Measurements from ENCODE around the gene EIF1. TPM values are rescaled to one million over a fixed set of nuclear protein-coding genes. Genes with fewer than 3 reads are reported as not detected.

EIF1 gene
- total RNA-seq, 1 experiment from 2014 or later: 172 TPM

GRCh38 chr17:41689497-41690299 is 1.0 kb downstream of the EIF1 start:
- Histone ChIP-seq H3K27ac (ENCODE audit: low read length) (peak overlapping the region; percentile 86), H3K9me2 (replicated peaks; ENCODE audit: insufficient read depth, low read length) (no peaks in the 10 kb centered on the region), H3K4me2 (ENCODE audit: low read depth, low read length, poor library complexity, severe bottlenecking) (peak overlapping the region; percentile 75), H3K27me3 (ENCODE audit: low read length) (no peaks in the 10 kb centered on the region), H3K36me3 (ENCODE audit: insufficient read depth, low read length) (peaks cover 35% of the 10 kb centered on the region), H3K79me2 (ENCODE audit: low read length) (peaks cover 16% of the 10 kb centered on the region), H3K4me1 (ENCODE audit: low read length) (peaks cover 14% of the 10 kb centered on the region), H3K9me3 (ENCODE audit: low read length) (no peaks in the 10 kb centered on the region), H3K4me3 (ENCODE audit: low read length) (peak overlapping the region; percentile 93), H4K20me1 (ENCODE audit: insufficient read depth, low read depth, low read length) (peaks cover 29% of the 10 kb centered on the region), H3K9ac (ENCODE audit: low read length) (peak overlapping the region; percentile 93), H2AFZ (ENCODE audit: low read length) (no peak overlapping the region)
- peak; percentile 76 for DNase-seq

- Histone ChIP-seq H3K9ac (ENCODE audit: low read length) (peak overlapping the region; percentile 93; the same call in 1 of the 2 replicates), H3K36me3 (ENCODE audit: insufficient read depth, low read length) (peaks cover 35% of the 10 kb centered on the region), H3K79me2 (ENCODE audit: low read length) (peaks cover 16% of the 10 kb centered on the region), H2AFZ (ENCODE audit: low read length) (no peak overlapping the region), H3K9me3 (ENCODE audit: low read length) (no peaks in the 10 kb centered on the region), H3K4me2 (ENCODE audit: low read depth, low read length, poor library complexity, severe bottlenecking) (peak overlapping the region; percentile 75), H3K4me3 (ENCODE audit: low read length) (peak overlapping the region; percentile 93), H3K27me3 (ENCODE audit: low read length) (no peaks in the 10 kb centered on the region), H3K27ac (ENCODE audit: low read length) (peak overlapping the region; percentile 86; the same call in 1 of the 2 replicates), H3K4me1 (ENCODE audit: low read length) (peaks cover 14% of the 10 kb centered on the region), H3K9me2 (replicated peaks; ENCODE audit: insufficient read depth, low read length) (no peaks in the 10 kb centered on the region), H4K20me1 (ENCODE audit: insufficient read depth, low read depth, low read length) (peaks cover 29% of the 10 kb centered on the region)
- DNase-seq: no peak
Measured at GRCh38 chr17:41690497-41690896, 1.8 kb downstream of the EIF1 start.

- Histone ChIP-seq H3K4me3 (ENCODE audit: low read length) (no peak overlapping the region), H3K36me3 (ENCODE audit: insufficient read depth, low read length) (peaks cover 35% of the 10 kb centered on the region), H3K4me2 (ENCODE audit: low read depth, low read length, poor library complexity, severe bottlenecking) (no peak overlapping the region), H3K79me2 (ENCODE audit: low read length) (peaks cover 16% of the 10 kb centered on the region), H2AFZ (ENCODE audit: low read length) (no peak overlapping the region), H3K27ac (ENCODE audit: low read length) (no peak overlapping the region), H3K9me3 (ENCODE audit: low read length) (no peaks in the 10 kb centered on the region), H4K20me1 (ENCODE audit: insufficient read depth, low read depth, low read length) (peaks cover 29% of the 10 kb centered on the region), H3K9ac (ENCODE audit: low read length) (no peak overlapping the region), H3K4me1 (ENCODE audit: low read length) (peaks cover 14% of the 10 kb centered on the region), H3K27me3 (ENCODE audit: low read length) (no peaks in the 10 kb centered on the region), H3K9me2 (replicated peaks; ENCODE audit: insufficient read depth, low read length) (no peaks in the 10 kb centered on the region)
- no peak for DNase-seq
Measured at GRCh38 chr17:41691031-41691777, 2.5 kb downstream of the EIF1 start.

- DNase-seq: peak; percentile 51
- Histone ChIP-seq H2AFZ (ENCODE audit: low read length) (no peak overlapping the region), H3K9me2 (replicated peaks; ENCODE audit: insufficient read depth, low read length) (no peaks in the 10 kb centered on the region), H3K27me3 (ENCODE audit: low read length) (no peaks in the 10 kb centered on the region), H3K4me1 (ENCODE audit: low read length) (peaks cover 8% of the 10 kb centered on the region), H3K4me2 (ENCODE audit: low read depth, low read length, poor library complexity, severe bottlenecking) (no peak overlapping the region), H3K36me3 (ENCODE audit: insufficient read depth, low read length) (peaks cover 35% of the 10 kb centered on the region), H3K9ac (ENCODE audit: low read length) (no peak overlapping the region), H3K27ac (ENCODE audit: low read length) (no peak overlapping the region), H3K79me2 (ENCODE audit: low read length) (peaks cover 16% of the 10 kb centered on the region), H4K20me1 (ENCODE audit: insufficient read depth, low read depth, low read length) (peaks cover 29% of the 10 kb centered on the region), H3K9me3 (ENCODE audit: low read length) (no peaks in the 10 kb centered on the region), H3K4me3 (ENCODE audit: low read length) (no peak overlapping the region)
Measured at GRCh38 chr17:41692722-41693521, 4.2 kb downstream of the EIF1 start.

GRCh38 chr17:41695134-41695661 is 6.5 kb downstream of the EIF1 start:
- Histone ChIP-seq H3K9me3 (ENCODE audit: low read length) (no peaks in the 10 kb centered on the region), H3K27me3 (ENCODE audit: low read length) (no peaks in the 10 kb centered on the region), H2AFZ (ENCODE audit: low read length) (no peak overlapping the region), H4K20me1 (ENCODE audit: insufficient read depth, low read depth, low read length) (peaks cover 20% of the 10 kb centered on the region), H3K27ac (ENCODE audit: low read length) (no peak overlapping the region), H3K36me3 (ENCODE audit: insufficient read depth, low read length) (peaks cover 26% of the 10 kb centered on the region), H3K79me2 (ENCODE audit: low read length) (peaks cover 4% of the 10 kb centered on the region), H3K9me2 (replicated peaks; ENCODE audit: insufficient read depth, low read length) (no peaks in the 10 kb centered on the region), H3K4me2 (ENCODE audit: low read depth, low read length, poor library complexity, severe bottlenecking) (no peak overlapping the region), H3K4me3 (ENCODE audit: low read length) (no peak overlapping the region), H3K9ac (ENCODE audit: low read length) (no peak overlapping the region), H3K4me1 (ENCODE audit: low read length) (peaks cover 4% of the 10 kb centered on the region)
- no peak for DNase-seq

- H3K79me2 ChIP-seq (ENCODE audit: low read length): no peaks in the 10 kb centered on the region
- no peak overlapping the region for H3K4me3 ChIP-seq (ENCODE audit: low read length)
- H3K4me1 ChIP-seq (ENCODE audit: low read length): no peaks in the 10 kb centered on the region
- peaks cover 17% of the 10 kb centered on the region for H3K36me3 ChIP-seq (ENCODE audit: insufficient read depth, low read length)
- H3K27ac ChIP-seq (ENCODE audit: low read length): no peak overlapping the region
- H3K9me2 ChIP-seq (replicated peaks; ENCODE audit: insufficient read depth, low read length): no peaks in the 10 kb centered on the region
- peaks cover 11% of the 10 kb centered on the region for H4K20me1 ChIP-seq (ENCODE audit: insufficient read depth, low read depth, low read length)
- no peaks in the 10 kb centered on the region for H3K27me3 ChIP-seq (ENCODE audit: low read length)
- no peaks in the 10 kb centered on the region for H3K9me3 ChIP-seq (ENCODE audit: low read length)
- no peak overlapping the region for H3K9ac ChIP-seq (ENCODE audit: low read length)
- DNase-seq: peak; percentile 93
- no peak overlapping the region for H2AFZ ChIP-seq (ENCODE audit: low read length)
- no peak overlapping the region for H3K4me2 ChIP-seq (ENCODE audit: low read depth, low read length, poor library complexity, severe bottlenecking)
Measured at GRCh38 chr17:41695954-41696757, 7.5 kb downstream of the EIF1 start.

- Histone ChIP-seq H3K36me3 (ENCODE audit: insufficient read depth, low read length) (peaks cover 5% of the 10 kb centered on the region), H3K4me3 (ENCODE audit: low read length) (no peak overlapping the region), H3K4me1 (ENCODE audit: low read length) (no peaks in the 10 kb centered on the region), H3K9me2 (replicated peaks; ENCODE audit: insufficient read depth, low read length) (no peaks in the 10 kb centered on the region), H4K20me1 (ENCODE audit: insufficient read depth, low read depth, low read length) (0 out of 2 replicates have a peak, but pooled peaks cover under 1% of the 10 kb centered on the region), H3K9ac (ENCODE audit: low read length) (no peak overlapping the region), H3K79me2 (ENCODE audit: low read length) (no peaks in the 10 kb centered on the region), H3K27me3 (ENCODE audit: low read length) (no peaks in the 10 kb centered on the region), H3K9me3 (ENCODE audit: low read length) (no peaks in the 10 kb centered on the region), H3K27ac (ENCODE audit: low read length) (no peak overlapping the region), H3K4me2 (ENCODE audit: low read depth, low read length, poor library complexity, severe bottlenecking) (no peak overlapping the region), H2AFZ (ENCODE audit: low read length) (no peak overlapping the region)
- no peak for DNase-seq
Measured at GRCh38 chr17:41697122-41697962, 8.7 kb downstream of the EIF1 start.

Measured in Karpas-422 (cell line).